GM21786 (cell line): Measurements from ENCODE around the gene B3GLCT.

Source experiments
- ATAC-seq: cut with Tn5 transposase; IDR thresholded peaks from one replicate; pipeline ENCODE4 v1.9.1; 2021; ENCODE audit not compliant: unreplicated experiment

The B3GLCT gene

GRCh38 chr13:31221057-31221456, 21.3 kb downstream of the B3GLCT start:
- ATAC-seq: no peak

DNA sequence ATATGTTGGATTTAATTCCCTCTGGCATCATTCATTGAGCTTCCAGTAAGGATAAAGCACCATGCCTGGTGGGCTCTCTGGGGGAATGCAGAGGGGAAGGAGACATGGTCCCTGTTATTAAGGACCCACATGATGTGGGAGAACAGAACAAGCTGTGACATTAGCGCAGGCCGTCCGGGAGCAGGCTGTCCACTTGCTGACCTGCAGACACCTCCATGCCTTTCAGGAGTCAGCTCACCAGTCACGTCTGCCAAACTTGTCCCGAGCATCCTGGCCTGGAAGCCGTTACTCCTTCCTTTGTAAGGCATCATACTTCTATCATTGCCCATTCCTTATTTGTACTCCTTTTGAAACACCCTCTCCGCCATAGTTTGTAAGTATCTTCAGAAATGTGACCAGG, 23.4 kb downstream of the B3GLCT start:
- ATAC-seq: no peak

GRCh38 chr13:31223640-31224039, 23.9 kb downstream of the B3GLCT start:
- no peak for ATAC-seq

DNA sequence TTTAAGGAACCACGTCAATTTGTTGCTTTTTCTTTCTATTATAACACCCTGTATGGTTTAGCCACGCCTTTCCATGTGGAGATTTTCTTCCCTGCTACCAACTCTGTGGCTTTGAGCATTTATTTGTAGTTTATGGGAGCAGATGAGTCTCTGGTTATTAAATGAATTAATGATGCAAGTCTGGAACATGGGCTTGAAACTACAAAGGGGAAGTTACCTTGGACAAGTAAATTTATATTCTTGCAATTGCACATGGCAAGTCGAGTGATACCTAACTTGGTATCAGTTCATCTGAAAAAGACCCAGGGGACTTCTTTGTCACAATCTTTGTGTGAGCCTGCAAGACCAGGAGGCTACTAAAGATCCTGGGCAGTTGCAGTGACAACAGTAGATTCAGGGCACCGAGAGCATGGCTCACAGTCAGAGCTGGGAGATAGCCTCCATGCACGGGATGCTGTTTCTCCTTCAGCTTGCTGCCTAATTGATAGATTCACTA, 24.4 kb downstream of the B3GLCT start:
- ATAC-seq: no peak

- ATAC-seq: no peak
These were observed 25.3 kb downstream of the B3GLCT start for GRCh38 chr13:31224963-31225559.

- ATAC-seq: no peak
These were observed 26.4 kb downstream of the B3GLCT start for GRCh38 chr13:31225998-31226675.

GRCh38 chr13:31227063-31227462, 27.3 kb downstream of the B3GLCT start:
- ATAC-seq: no peak

- ATAC-seq: no peak
These were observed 28.1 kb downstream of the B3GLCT start for GRCh38 chr13:31227870-31228269.

GRCh38 chr13:31234729-31235128, 35.0 kb downstream of the B3GLCT start:
- no peak for ATAC-seq

DNA sequence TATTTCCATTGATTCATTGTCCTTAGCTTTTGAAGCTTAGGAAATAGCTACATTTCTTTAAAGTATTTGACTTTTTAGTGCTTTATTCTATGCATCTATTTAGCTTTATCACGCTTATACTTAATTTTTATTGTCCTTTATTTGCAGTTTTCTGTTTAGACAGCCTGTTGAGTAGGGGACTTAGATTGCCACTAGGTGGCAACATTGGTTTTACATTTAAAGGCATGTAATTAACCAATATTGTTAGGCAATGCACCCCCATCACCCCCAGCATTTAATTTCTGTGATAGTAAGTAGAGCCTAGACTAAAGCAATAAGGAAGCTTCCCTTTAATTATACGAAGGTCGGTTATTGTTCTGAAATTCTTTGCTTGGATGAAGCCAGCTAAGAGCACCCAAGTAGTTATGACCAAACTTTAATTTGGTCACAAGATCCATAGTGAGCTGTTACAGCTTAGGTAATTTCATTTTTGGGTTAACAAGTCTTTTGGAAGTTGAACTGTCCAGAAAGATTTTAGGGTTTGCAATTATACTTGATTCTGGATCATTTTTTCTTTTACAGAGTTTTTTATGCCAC, 36.5 kb downstream of the B3GLCT start:
- ATAC-seq: no peak

- no peak for ATAC-seq
These were observed 41.1 kb downstream of the B3GLCT start for GRCh38 chr13:31240921-31241320.

GRCh38 chr13:31242367-31242766, 42.6 kb downstream of the B3GLCT start:
- no peak for ATAC-seq

GRCh38 chr13:31242916-31243315, 43.1 kb downstream of the B3GLCT start:
- no peak for ATAC-seq

DNA sequence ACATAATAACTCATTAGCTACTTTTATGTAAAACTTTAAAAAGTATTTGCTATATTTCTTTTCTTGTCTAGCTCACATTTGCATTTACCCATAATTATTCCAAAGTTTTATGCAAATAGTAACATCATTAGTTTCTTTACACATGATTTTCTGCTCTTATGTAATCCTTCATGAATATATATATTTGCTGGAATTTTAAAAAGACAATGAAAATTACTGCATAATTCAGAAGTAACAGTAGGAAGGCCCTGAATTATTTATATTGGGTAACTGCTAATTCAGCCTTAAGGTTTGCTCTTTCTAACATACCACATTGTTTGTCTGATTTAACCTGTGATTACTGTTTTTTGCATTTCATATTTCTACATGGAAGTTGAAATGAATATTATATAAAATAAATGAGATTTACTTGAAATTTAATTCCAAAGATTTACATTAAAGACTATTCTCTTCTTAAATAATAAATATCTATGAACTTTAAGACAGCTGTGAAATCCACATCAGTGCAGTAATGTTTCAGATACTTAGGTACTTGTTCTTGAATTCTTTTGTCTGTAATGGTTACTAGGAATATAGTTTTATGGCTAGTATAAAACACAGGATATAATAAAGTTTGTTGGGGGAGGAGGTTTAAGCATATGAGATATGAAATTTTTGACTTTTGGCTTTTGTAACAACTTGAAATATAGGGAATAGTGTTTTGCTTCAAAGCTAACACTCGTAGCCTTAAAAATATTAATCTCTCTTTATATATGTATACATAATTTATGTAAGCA, 46.0 kb downstream of the B3GLCT start:
- ATAC-seq: no peak

- no peak for ATAC-seq
These were observed 47.1 kb downstream of the B3GLCT start for GRCh38 chr13:31246918-31247317.

- ATAC-seq: no peak
These were observed 48.6 kb downstream of the B3GLCT start for GRCh38 chr13:31248361-31248760.

- ATAC-seq: no peak
These were observed 49.3 kb downstream of the B3GLCT start for GRCh38 chr13:31248965-31249539.

- ATAC-seq: no peak
These were observed 50.7 kb downstream of the B3GLCT start for GRCh38 chr13:31250435-31250834.

DNA sequence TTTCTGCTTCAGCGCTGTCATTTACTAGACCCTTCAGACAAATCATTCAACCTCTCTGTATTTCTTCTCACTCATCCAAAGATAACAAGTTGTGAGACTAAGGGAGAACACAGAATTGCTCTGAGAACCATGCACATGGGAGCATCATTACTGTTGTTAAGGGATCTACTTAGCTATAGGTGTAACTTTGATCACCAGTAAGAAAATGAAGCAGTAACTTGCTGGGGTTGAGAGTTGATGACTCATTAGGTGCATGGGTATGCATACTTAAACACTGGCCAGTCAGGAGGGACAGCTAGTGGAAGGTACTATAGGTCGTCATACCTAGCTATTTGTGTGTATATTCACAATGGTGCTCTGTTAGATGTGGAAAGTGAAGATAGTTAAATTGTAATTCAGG, 61.5 kb downstream of the B3GLCT start:
- no peak for ATAC-seq

GRCh38 chr13:31263346-31263745, 63.6 kb downstream of the B3GLCT start:
- ATAC-seq: no peak

DNA sequence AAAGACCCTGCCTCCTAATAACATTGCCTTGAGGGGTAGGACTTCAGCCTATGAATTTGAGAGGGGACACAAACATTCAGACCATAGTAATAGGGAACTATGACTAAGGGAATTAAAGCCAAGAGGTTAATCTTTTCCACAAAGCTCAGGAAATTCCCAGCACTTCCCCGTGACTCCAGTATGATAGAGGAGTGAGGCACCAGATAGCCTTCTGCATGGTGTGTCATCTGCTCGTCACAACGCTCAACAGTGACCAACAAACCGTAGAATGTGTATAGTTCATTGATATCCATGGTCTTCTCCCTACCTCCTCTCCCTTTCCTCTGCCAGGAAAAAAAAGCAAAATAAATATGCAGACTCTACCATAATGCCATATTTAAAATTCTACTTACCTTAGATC, 64.4 kb downstream of the B3GLCT start:
- no peak for ATAC-seq
